GM19240 (cell line): Measurements from ENCODE around the gene FKBP4.

Experiments used
- DNase-seq: peaks from one replicate; pipeline ENCODE4 v3.0.0; 2011; ENCODE audit warnings: low spot score; ENCODE audit not compliant: insufficient read length

Gene FKBP4

GRCh38 chr12:2845280-2845679, 50.5 kb downstream of the FKBP4 start:
- no peak for DNase-seq

DNA sequence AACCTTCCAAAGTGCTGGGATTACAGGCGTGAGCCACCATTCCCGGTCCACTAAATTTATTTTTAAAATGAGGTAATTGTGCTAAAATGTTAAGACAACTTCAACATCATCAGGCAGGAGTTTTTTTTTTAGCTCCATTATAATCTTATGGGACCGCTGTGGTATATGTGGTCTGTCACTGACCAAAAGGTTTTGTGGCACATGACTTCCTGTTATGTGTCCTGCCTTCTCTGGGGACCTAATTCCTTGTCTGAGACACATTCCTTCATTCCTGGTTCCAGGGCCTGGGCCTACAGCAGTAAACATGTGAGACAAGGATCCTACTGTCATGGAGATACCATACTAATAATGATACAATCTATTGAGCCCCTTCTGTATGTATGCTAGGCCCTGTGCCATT, 57.2 kb downstream of the FKBP4 start:
- no peak for DNase-seq

DNA sequence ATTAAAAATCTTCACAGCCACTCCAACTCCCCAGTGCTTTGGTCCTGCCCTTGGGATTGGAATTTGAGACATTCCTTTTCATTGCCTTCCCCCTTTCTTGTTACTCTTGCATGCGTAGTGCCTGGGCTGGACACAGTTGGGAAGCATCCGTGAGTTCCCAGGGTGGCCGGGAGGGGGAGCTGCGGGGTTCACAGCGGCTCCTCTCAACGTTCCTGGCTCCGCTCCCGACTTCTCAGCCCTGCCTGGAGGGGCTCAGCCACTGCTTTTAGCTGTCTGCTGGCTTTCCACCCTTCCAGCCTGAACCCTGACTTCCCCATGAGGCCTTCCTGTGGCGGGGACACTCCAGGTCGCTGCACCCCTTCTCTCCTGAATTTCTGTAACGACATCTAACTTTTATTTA, 58.9 kb downstream of the FKBP4 start:
- peak; percentile 23 for DNase-seq
